ENCODE measurements around the gene SFXN5.

Gene SFXN5

GRCh38 chr2:73004466-73004865, 67.0 kb downstream of the SFXN5 start:
- DNase-seq (ENCODE audit: extremely low spot score), result no peak
- CTCF ChIA-PET, result interaction anchor here (1.1 to 3.1 kb wide), 4 partner anchors 8 to 172 kb away, joined by 3 to 12 read pairs (median 8); no protein-coding TSS in a partner anchor
- POLR2A ChIA-PET, result no interaction called here
- no peak for TF ChIP-seq CTCF (IDR thresholded peaks at IDR 0.05; ENCODE audit: control extremely low read depth, extremely low read depth, low read depth, missing control alignments)

GRCh38 chr2:73003027-73003426, 68.5 kb downstream of the SFXN5 start:
- CTCF ChIA-PET, result interaction anchor here (1.0 to 2.8 kb wide), 3 partner anchors 10 to 174 kb away, joined by 3 to 10 read pairs (median 7); no protein-coding TSS in a partner anchor
- TF ChIP-seq CTCF (IDR thresholded peaks at IDR 0.05; ENCODE audit: control extremely low read depth, extremely low read depth, low read depth, missing control alignments), result no peak
- no peak for DNase-seq (ENCODE audit: extremely low spot score)
- POLR2A ChIA-PET, result no interaction called here

GRCh38 chr2:73000808-73001570, 70.5 kb downstream of the SFXN5 start:
- no peak for DNase-seq (ENCODE audit: extremely low spot score)
- POLR2A ChIA-PET, result no interaction called here
- TF ChIP-seq CTCF (IDR thresholded peaks at IDR 0.05; ENCODE audit: control extremely low read depth, extremely low read depth, low read depth, missing control alignments), result no peak
- CTCF ChIA-PET, result interaction anchor here (1.2 kb wide), 1 partner anchor 177 kb away, joined by 3 read pairs; no protein-coding TSS in a partner anchor

GRCh38 chr2:72999729-73000725, 71.5 kb downstream of the SFXN5 start:
- no peak for DNase-seq (ENCODE audit: extremely low spot score)
- POLR2A ChIA-PET, result no interaction called here
- no peak for TF ChIP-seq CTCF (IDR thresholded peaks at IDR 0.05; ENCODE audit: control extremely low read depth, extremely low read depth, low read depth, missing control alignments)
- CTCF ChIA-PET, result interaction anchor here (1.2 to 1.9 kb wide), 4 partner anchors 17 to 213 kb away, joined by 3 to 6 read pairs (median 4); no protein-coding TSS in a partner anchor

- TF ChIP-seq CTCF (IDR thresholded peaks at IDR 0.05; ENCODE audit: control extremely low read depth, extremely low read depth, low read depth, missing control alignments), result no peak
- ChIA-PET POLR2A (no interaction called here), CTCF (interaction anchor here (0.7 to 8.8 kb wide), 4 partner anchors 15 to 177 kb away, joined by 3 to 136 read pairs (median 4); no protein-coding TSS in a partner anchor)
- no peak for DNase-seq (ENCODE audit: extremely low spot score)
Observed at GRCh38 chr2:72998724-72999123, 72.8 kb downstream of the SFXN5 start.

- ChIA-PET CTCF (interaction anchor here (1.1 to 8.8 kb wide), 3 partner anchors 12 to 178 kb away, joined by 3 to 136 read pairs (median 6); no protein-coding TSS in a partner anchor), POLR2A (no interaction called here)
- no peak for TF ChIP-seq CTCF (IDR thresholded peaks at IDR 0.05; ENCODE audit: control extremely low read depth, extremely low read depth, low read depth, missing control alignments)
- DNase-seq (ENCODE audit: extremely low spot score), result no peak
Observed at GRCh38 chr2:72998234-72998651, 73.3 kb downstream of the SFXN5 start.
